Stimulated activated CD4-positive, alpha-beta T cell treated with anti-CD3 and anti-CD28 coated beads, Interleukin-15, amount 100 ng/mL, for 24 hours (primary cell): Measurements from ENCODE around the gene PRPSAP2.
"Not testable (repeated sequence)": the region's sequence is repeated elsewhere in the genome, so short reads cannot be mapped to it uniquely, and the experiment has no call there.

ENCODE experiments used
- DNase-seq: peaks from one replicate; pipeline ENCODE4 v3.0.0-alpha.2; 2020

The PRPSAP2 gene, protein sequence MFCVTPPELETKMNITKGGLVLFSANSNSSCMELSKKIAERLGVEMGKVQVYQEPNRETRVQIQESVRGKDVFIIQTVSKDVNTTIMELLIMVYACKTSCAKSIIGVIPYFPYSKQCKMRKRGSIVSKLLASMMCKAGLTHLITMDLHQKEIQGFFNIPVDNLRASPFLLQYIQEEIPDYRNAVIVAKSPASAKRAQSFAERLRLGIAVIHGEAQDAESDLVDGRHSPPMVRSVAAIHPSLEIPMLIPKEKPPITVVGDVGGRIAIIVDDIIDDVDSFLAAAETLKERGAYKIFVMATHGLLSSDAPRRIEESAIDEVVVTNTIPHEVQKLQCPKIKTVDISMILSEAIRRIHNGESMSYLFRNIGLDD

GRCh38 chr17:18857864-18858566, at the start of gene PRPSAP2:
Gene PRPSAP2 (plus strand): TSS chr17:18858131. CDS start chr17:18865834, 7,703 bp downstream.
- DNase-seq, result peak; percentile 97

DNA sequence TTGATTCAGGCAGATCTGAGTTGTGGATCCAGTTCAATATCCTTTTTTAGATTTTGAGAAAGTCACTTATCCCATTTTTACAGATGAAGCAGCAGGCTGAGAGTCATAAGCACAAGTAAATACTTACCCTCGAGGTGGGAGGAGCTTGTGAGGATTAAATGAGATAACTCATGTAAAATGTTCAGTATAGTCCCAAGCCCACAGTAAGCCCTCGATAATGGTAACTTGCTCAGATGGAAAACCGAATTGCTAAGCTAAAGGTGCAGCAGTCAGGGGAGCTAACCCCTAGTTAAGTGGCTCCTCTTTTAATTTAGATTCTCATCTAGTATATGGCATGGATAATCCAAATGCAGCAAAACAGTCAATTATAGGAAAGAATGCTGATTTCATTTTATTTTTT, 42.0 kb upstream of the PRPSAP2 start:
- DNase-seq, result not testable (repeated sequence)

DNA sequence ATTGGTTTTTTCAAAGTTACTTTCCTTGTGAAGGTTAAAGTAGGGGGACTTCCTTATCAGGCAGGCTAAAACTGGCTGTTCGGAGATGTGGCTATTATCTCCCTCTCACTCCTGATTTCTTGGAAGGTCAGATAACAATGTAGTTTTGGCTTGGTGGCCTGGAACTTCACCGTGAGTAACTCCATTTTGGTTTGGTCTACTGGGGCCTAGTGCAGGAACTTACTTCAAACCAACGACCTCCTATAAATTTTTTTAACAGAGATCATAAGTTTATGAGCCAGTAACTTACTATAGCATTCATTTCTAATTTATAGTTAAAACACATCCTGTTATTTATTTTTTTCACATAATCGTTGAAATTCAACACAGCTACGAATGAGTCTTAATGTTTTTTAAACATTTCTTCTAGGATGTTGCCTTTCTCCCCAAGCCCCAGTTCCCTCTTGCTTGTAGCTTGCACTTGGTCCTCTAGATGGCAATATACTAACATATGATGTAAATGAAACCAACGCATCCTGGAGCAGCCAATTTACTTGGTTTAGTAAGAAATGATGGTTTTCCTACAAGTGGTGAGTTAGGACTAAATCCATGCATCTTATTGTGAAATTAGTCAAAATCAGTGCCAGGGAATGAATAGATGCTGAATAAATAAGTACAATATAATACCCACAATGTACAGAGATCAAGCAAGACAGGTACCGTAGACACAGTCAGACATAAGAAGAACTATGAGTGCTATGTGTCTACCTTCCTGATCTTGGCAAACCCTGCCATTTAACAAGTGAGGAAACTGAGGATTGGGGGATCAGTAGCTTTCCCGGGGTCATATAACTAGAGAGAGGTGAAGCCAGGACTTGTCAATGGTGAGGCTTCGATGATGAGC, 41.2 kb upstream of the PRPSAP2 start:
- peak; percentile 31 for DNase-seq

- not testable (repeated sequence) for DNase-seq
Measured at GRCh38 chr17:18821430-18821829, 36.5 kb upstream of the PRPSAP2 start.

GRCh38 chr17:18827613-18828012, 30.3 kb upstream of the PRPSAP2 start:
- not testable (repeated sequence) for DNase-seq

GRCh38 chr17:18848501-18848900, 9.4 kb upstream of the PRPSAP2 start:
- DNase-seq, result no peak

- DNase-seq, result no peak
Measured at GRCh38 chr17:18850679-18851078, 7.3 kb upstream of the PRPSAP2 start.

DNA sequence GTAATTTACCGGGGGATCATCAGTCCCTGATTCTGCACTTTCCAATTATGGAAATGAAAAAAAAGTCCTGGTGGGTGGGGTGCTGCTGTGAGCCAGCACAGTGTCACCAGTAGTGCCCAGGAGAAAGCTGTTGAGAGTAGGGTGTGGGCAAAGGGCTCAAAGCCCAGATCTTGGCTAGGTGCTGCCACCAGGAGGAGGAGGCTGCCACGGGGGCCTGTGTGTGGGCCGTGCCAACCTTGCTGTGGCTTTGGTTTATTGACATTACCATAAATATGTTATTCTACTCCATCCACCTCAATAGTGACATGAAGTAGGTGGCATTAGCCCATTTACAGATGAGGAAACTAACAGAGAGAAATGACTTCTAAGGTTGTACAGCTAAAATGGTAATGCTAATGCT, 6.7 kb upstream of the PRPSAP2 start:
- no peak for DNase-seq

DNA sequence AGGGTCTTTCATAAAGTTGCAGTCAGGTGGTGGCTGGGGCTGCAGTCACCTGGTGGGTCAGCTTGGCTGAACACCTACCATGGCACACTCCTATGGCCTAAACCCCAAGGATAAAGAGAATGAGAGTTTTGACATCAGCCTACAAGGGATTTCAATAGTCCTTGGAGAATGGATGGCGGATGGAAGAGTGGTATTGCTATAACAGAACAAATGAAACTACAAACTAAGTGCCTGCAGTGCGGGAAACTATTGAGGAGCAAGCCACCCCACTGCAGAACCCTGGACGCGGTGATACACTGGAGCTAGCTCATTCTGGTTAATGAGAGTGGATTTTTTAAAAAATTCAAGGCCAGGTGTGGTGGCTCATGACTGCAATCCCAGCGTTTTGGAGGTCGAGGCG, 3.0 kb upstream of the PRPSAP2 start:
- DNase-seq, result no peak

GRCh38 chr17:18855831-18856569, 1.9 kb upstream of the PRPSAP2 start:
- DNase-seq, result peak; percentile 92

DNA sequence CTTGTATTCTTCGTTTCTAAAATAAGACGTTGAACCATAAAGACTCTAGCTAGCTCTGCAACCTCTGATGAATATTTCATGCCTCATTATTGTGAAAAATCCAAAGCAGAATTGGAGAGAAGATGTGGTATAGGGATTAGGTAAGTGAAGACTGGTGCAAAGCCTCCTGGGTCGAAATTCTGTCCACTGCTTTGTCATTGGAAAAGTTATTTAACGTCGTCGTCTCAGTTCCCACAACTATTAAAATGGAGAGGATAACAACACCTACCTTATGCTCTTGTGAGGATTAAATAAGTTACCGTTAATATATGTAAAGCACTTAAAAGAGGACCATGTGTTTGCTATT, 1.4 kb upstream of the PRPSAP2 start:
- no peak for DNase-seq

- DNase-seq, result no peak
Measured at GRCh38 chr17:18858567-18859245, 775 bp downstream of the PRPSAP2 start.

DNA sequence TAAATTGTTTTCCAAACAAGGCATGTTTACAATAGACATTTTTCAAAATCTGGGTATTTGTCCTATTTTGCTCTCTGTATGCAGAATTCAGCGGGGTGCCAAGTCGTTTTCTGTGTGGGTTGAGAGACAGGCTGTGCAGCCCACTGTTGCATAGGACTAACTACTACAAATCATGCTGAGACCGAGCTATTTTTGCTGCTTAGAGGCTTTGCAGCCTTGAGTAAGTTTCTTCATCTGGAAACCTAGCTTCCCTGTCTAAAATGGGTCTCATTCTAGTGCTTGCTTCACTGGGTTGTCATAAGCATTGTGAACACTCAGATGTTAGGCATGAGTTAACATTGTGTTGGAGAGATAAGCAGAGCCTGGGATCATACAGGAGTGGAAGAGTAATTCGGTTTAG, 1.3 kb downstream of the PRPSAP2 start:
- DNase-seq, result no peak

DNA sequence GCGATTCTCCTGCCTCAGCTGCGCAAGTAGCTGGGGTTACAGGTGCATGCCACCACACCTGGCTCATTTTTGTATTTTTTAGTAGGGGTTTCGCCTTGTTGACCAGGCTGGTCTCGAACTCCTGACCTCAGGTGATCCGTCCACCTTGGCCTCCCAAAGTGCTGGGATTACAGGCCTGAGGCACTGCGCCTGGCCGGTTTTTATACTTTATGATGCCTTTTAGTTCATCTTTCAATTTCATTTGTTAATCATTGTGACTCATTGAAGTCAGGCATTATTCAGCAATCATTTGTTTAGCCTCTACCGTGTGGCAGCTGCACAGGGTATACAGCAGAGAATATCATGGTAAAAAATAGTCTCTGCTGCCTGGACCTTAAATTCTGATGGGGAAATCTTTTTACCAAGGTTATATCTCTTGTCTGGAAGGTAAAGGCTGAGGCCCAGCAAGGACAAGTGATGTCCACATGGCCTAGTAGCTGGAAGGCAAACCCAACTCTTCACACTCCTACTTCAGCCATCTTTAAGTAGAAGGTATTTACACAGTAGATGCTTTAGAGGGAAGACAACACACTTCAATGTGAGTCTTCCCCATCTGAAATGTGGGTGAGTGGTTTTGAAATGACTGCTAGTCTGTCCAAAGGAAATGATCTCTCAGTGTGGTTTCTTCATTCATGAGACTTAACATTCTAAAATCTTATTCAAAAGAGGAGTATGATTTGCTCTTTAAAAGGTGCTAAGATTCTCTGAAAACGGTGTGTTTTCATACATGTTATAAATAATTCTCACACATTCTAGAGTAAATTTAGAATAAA, 2.4 kb downstream of the PRPSAP2 start:
- DNase-seq, result no peak

GRCh38 chr17:18862011-18862410, 4.1 kb downstream of the PRPSAP2 start:
- DNase-seq, result no peak

DNA sequence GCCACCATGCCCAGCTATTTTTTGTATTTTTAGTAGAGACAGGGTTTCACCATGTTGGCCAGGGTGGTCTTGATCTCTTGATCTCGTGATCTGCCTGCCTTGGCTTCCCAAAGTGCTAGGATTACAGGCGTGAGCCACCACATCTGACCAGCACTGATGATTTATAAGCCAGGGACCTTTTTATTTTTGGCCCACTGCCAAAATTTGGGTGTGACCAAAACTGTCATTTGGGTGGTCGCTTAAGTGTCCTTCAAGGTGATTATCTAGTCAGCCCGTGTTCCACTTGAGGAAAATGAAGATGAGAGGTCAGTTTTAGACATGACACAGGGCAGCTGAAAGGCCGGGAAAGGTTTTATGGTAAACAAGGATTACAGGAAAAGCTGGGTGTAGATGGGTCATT, 7.1 kb downstream of the PRPSAP2 start:
- not testable (repeated sequence) for DNase-seq

GRCh38 chr17:18866866-18867813, 9.2 kb downstream of the PRPSAP2 start:
- DNase-seq, result no peak

DNA sequence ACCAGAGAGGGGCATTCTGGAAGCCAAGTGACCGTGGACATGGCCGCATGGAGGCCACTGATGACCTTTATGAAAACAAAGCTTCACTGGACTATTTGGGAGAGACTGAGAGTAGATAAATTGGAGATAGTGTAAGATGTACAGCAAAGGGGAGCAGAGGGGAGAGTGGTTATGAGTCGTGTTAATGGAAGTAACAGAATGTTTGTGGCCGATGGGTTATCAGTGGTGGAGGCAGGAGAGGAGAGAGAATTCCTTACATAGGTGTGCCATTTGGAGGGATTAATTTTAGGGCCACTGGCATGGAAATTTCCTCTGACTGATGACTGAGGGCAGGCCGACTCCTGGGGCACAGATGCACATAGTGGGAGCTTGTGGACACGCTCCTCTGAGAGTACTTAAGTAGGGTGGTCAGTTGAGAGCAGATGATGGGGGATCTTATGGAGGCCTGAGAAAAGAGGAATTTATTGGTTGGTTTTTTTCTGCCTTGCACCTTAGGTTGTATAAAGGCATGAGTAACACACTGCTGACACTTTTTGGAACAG, 19.2 kb downstream of the PRPSAP2 start:
- DNase-seq, result no peak

DNA sequence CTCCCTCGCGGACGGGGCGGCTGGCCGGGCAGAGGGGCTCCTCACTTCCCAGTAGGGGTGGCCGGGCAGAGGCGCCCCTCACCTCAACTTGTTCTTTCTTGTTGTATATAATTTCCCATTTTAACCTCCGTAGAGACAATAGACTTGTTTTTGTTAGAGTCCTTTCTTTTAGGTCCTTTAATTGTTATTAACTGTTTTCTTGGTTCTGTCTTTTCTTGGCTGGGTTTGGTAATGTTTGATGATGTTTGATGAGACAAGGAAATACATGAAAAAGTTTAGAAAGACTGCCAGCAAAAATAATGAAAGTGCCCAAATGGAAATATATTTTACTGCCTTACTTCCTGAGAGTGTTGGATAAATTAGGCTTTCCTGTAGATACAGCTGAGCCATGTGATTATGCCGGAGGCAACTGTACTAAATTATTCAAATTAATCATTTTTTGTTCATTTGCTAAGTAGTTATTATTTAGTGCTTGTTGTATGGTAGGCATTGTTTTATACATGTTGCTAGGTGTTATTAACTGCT, 30.9 kb downstream of the PRPSAP2 start:
- DNase-seq, result no peak
